IMR-90 (cell line): ENCODE measurements around the gene HDAC9.

ENCODE experiments used
- CHD1 ChIP-seq: IDR thresholded peaks from 2 replicates; pipeline ENCODE4 v1.6.1; 2012; ENCODE audit warnings: low read depth, low read length, improper control_type of control experiment
- POLR2A ChIP-seq: IDR thresholded peaks from 2 replicates; pipeline ENCODE4 v1.6.1; 2012; ENCODE audit warnings: mild to moderate bottlenecking, low read depth, low read length
- RAD21 ChIP-seq: IDR thresholded peaks from 2 replicates; pipeline ENCODE4 v1.6.1; 2012; ENCODE audit warnings: low read length, improper control_type of control experiment
- RCOR1 ChIP-seq: IDR thresholded peaks from 2 replicates; pipeline ENCODE4 v1.6.1; 2012; ENCODE audit warnings: mild to moderate bottlenecking, low read length, improper control_type of control experiment; ENCODE audit not compliant: insufficient replicate concordance
- RFX5 ChIP-seq: IDR thresholded peaks from 2 replicates; pipeline ENCODE4 v1.8.0; 2012; ENCODE audit warnings: low read depth, mild to moderate bottlenecking, low read length, moderate library complexity
- SMC3 ChIP-seq: fragments of 150-350 bp; IDR thresholded peaks from 2 replicates; pipeline ENCODE4 v1.6.1; 2016; ENCODE audit warnings: low read depth, mild to moderate bottlenecking, antibody characterized with exemption, low read length, moderate library complexity
- TF ChIP-seq, protein P1 (sequence below): conservative IDR thresholded peaks from 2 replicates; pipeline ENCODE4 v1.5.1; 2012; ENCODE audit warnings: mild to moderate bottlenecking, low read depth, low read length, improper control_type of control experiment
- TF ChIP-seq, protein P2 (sequence below): fragments of 150-350 bp; IDR thresholded peaks from 2 replicates; pipeline ENCODE4 v1.6.1; 2017; ENCODE audit warnings: mild to moderate bottlenecking, antibody characterized with exemption, low read length, low read depth

DNA sequence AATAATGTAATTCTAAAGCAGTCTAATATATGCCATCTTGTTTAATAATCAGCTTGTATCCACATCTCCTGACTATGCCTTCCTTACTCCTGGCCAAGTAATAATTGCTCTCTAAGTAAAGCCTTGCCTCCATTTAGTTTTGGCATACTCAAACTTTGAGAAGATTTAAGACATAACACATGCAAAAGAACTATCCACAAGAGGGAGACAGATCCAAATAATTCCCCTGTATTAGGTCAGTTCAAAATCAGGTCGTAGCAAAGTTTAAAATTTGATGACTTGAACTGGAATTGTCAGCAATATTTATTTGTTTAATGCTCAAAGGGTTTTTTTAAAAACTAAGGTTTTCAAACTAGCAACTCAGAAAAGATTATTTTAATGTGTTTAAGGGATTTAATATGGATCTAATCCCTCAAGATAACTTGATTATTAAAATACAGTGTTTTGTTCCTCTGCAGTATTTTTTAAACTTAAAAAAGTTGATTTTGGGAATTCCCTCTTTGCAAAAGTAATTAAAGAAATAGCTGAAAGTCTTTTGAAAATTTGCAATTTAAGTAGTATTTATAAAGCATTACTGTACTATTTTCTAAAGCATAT is 95.3 kb downstream of the HDAC9 start:
- TF ChIP-seq POLR2A (no peak), SMC3 (peak; percentile 71), RFX5 (no peak), RCOR1 (no peak), RAD21 (peak; percentile 81), CHD1 (no peak)
- TF ChIP-seq, protein P1, sequence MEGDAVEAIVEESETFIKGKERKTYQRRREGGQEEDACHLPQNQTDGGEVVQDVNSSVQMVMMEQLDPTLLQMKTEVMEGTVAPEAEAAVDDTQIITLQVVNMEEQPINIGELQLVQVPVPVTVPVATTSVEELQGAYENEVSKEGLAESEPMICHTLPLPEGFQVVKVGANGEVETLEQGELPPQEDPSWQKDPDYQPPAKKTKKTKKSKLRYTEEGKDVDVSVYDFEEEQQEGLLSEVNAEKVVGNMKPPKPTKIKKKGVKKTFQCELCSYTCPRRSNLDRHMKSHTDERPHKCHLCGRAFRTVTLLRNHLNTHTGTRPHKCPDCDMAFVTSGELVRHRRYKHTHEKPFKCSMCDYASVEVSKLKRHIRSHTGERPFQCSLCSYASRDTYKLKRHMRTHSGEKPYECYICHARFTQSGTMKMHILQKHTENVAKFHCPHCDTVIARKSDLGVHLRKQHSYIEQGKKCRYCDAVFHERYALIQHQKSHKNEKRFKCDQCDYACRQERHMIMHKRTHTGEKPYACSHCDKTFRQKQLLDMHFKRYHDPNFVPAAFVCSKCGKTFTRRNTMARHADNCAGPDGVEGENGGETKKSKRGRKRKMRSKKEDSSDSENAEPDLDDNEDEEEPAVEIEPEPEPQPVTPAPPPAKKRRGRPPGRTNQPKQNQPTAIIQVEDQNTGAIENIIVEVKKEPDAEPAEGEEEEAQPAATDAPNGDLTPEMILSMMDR, result peak; percentile 68
- TF ChIP-seq, protein P2, sequence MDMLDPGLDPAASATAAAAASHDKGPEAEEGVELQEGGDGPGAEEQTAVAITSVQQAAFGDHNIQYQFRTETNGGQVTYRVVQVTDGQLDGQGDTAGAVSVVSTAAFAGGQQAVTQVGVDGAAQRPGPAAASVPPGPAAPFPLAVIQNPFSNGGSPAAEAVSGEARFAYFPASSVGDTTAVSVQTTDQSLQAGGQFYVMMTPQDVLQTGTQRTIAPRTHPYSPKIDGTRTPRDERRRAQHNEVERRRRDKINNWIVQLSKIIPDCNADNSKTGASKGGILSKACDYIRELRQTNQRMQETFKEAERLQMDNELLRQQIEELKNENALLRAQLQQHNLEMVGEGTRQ, result no peak
